T-helper 9 cell (primary cell): Measurements from ENCODE around the gene SAXO2.
"Not testable (repeated sequence)": the region's sequence is repeated elsewhere in the genome, so short reads cannot be mapped to it uniquely, and the experiment has no call there.

Source experiments
- DNase-seq: peaks from one replicate; pipeline ENCODE4 v3.0.0-alpha.2; 2020

The SAXO2 gene

DNA sequence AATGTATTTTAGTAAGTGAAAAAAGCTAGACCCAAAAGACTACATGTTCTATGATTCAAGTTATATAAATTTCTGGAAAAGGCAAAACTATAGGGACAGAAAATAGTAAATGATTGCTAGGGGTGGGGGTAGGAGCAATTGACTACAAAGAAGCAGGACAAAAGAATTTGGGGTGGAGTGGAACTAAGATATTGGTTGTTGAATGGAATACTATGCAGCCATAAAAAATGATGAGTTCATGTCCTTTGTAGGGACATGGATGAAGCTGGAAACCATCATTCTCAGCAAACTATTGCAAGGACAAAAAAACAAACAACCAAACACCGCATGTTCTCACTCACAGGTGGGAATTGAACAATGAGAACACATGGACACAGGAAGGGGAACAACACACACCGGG lies 25.6 kb downstream of the SAXO2 start:
- not testable (repeated sequence) for DNase-seq

DNA sequence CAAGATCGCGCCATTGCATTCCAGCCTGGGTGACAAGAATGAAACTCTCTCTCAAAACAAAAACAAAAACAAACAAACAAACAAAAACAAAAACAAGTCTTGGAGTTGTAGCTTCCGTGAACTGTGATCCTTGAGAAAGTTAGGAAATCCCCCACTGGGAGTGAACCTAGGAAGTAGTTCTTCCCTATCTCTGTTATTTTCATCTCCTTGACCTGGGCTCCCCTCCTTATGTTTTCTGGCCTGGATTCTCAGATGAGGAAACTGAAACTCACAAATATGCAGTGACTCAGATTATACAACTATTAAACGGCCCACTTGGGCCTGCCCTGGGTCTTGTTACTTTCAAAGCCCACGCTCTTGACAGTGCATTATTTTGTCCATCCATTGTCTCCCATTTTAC lies 29.7 kb downstream of the SAXO2 start:
- DNase-seq: no peak

DNA sequence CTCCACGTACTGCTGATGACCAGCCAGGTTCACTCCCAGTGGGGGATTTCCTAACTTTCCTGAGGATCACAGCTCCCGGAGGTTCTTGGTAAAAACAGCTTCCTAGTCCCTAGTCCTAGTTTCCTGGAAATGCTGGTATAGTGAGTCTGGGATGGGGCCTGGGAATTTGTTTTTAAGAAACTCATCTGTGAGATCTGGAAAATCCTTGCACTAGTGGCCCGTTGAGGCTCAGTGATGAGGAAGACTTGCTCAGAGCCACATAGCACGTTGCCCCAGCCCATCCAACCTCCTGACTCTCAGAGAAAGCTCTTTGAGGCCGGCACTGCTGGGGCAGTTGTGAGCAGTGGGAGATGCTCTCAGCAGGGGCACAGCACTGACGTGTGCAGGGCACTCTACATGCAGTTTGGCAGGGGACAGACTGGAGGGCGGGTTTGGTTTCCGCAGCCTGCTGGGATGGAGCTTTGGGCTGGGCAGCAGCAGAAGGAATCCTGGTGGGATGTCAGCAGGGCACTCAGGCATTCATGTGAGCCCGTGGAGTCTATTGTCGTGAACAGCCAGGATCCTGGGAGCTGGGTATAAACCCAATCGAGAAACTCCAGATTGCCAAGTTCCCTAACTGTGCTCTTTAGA lies 31.6 kb downstream of the SAXO2 start:
- DNase-seq: no peak

DNA sequence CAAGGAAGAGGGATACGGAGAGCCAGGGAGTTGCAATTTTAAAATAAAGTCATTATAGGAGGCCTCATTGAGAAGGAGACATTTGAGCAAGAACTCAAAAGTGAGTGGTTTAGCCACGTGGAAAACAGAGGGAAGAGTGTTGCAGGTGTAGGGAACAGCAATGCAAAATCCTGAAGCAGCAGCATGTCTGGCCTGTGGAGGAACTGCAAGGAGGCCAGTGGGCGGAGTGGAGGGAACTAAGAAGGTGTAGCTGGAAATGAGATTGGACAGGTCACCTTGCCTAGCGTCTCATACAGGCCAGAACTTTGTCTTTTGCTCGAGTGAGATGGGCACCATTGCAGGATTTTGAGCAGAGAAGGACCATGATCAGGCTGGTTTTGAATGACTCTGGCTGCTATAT lies 34.9 kb downstream of the SAXO2 start:
- DNase-seq: no peak

- no peak for DNase-seq
Measured at GRCh38 chr15:82298032-82298431, 35.4 kb downstream of the SAXO2 start.

- DNase-seq: peak; percentile 28
Measured at GRCh38 chr15:82298520-82298919, 35.9 kb downstream of the SAXO2 start.

GRCh38 chr15:82299511-82299914 lies 36.9 kb downstream of the SAXO2 start:
- DNase-seq: not testable (repeated sequence)

GRCh38 chr15:82300326-82300725 lies 37.7 kb downstream of the SAXO2 start:
- not testable (repeated sequence) for DNase-seq

- no peak for DNase-seq
Measured at GRCh38 chr15:82300883-82301282, 38.3 kb downstream of the SAXO2 start.

DNA sequence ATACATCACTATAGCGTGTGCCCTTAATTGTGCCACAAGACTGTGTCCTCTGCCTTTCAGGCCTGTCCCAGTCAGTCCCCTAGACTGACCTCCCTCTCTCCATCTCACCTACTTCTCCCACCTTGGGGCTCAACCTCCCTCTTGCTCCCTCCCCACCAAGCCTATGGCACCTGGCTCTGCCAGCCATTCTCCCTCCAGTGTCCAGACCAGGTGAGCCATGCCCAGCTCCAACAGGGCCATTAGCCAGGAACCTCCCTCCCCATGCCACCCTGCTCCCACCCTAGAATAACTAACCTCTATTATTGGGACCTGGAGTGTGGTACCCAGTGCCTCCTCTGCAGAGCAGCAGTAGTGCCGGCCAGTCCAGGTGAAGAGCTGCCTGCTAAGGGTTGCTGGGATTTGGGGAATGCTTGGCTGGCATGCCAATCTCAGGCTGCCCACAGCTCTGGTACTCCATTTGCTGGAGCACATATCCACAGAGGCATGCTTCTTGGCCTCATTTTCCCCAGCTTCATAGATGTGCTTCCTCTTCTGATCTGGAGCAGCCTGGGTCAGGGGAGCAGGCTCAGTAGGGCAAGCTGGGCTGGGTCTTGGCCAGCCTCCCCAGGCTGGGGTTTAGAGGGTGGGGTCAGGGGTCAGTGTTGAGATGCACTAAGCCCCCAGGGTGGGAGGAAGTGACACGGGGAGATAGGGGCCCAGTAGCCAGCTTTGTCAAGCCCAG lies 38.8 kb downstream of the SAXO2 start:
- DNase-seq: no peak

DNA sequence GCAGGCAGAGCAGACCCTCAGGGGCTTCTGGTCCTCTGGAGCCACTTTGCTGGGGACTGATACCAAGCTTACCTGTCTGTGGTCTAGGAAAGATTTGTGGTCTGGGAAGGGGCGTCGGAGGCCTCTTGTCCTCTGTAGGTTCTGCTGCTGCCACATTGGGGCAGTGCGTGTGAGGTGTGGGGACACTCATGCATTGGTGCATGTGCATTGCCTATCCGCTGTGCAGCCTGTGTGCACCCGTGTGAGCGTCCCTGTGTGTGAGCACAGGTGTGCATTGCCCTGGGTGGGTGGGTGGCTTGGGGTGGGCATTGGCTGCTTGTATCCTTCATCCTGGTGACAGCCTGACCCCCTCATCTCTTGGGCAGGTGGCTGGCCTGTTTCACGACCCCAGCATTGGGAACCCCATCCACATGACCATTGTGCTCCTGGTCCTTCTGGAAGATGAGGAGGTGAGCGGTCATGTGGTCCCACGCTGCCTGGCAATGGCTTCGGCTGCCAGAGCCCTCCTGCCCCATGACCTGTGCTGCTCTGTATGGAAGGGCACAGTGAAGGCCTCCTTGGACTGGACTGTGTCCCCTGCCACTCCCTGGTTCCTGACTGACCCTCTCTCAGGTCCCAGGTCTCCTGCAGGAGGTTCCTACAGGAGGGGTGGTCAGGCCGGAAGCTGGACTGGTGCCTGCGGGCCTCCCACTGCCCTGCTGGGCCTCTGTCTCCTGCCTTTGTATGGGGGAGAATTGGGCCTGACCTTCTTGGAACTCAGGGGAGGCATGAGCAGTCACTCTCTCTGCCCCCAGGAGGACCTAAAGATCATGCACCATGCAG lies 41.5 kb downstream of the SAXO2 start:
- no peak for DNase-seq

- DNase-seq: no peak
Measured at GRCh38 chr15:82304778-82305090, 42.1 kb downstream of the SAXO2 start.

- DNase-seq: no peak
Measured at GRCh38 chr15:82305621-82306048, 43.0 kb downstream of the SAXO2 start.

DNA sequence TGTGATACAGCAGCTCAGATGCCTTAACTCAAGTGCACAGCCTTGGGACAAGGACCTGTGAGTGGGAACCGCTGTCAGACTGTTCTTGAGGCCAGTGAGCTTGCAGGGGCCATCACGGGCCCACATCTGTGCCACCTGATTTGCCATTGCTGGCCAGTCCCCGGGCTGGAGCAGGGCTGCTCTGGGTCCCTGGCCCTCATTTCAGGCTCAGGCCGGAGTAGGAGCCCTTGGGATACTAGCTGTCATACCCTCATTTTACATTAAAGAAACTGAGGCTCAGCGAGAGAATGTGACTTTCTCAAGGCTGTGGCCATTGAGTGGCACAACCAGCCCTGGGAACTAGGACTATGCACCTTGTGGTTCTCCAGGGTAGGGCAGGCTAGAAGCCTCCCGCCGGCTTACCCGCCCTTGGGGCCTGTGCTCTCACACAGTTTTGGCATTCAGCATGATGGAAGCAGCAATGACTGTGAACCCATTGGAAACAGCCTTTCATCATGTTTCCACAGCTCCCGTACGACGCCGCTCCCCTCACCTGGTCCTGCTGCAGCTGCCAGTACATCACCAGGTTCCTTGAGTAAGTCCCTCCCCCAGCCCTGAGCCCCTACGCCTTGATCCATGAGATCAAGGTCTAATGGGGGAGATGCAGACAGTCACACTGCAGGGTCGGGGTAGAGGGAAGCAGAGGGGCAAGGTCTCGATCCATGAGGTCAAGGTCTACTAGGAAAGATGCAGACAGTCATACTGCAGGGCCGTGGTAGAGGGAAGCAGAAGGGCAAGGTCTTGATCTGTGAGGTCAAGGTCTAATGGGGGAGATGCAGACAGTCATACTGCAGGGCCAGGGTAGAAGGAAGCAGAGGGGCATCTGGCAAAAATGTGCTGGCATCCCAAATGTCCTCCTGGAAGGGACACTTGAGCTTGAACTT lies 44.4 kb downstream of the SAXO2 start:
- DNase-seq: no peak

DNA sequence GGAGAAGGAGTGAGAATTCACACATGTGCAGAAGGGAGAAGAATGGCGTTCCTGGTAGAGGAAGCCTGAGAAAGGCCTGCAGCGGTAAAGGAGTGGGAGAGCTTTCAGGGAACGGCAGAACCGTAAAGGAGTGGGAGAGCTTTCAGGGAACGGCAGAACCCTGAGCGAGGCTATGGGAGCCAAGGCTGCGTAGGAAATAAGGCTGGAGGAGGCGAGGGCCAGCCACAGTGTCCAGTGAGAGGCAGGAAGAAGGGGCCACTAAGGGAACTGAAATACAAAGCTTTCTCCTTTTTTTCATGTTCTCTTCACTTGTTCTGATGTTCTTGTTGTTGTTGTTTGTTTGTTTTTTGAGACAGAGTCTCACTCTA lies 45.1 kb downstream of the SAXO2 start:
- DNase-seq: no peak

DNA sequence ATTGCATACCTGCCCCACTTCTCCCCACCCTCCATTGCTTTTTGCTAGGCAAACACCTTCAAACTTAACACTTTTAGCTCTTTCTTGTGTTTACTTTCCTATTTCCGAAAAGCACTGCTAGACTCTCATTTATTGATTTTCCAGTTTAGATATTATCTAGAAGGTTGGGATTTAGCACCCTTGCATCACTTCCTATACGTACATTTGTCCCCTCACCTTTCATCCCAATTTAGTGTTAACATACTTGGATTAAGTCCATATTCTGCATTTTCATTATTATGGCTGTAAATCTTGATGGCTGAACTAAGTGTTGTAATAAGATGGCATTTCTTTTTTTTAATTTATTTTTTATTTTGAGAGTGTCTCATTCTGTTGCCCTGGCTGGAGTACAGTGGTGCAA lies 47.2 kb downstream of the SAXO2 start:
- no peak for DNase-seq

- DNase-seq: not testable (repeated sequence)
Measured at GRCh38 chr15:82311321-82311720, 48.7 kb downstream of the SAXO2 start.

DNA sequence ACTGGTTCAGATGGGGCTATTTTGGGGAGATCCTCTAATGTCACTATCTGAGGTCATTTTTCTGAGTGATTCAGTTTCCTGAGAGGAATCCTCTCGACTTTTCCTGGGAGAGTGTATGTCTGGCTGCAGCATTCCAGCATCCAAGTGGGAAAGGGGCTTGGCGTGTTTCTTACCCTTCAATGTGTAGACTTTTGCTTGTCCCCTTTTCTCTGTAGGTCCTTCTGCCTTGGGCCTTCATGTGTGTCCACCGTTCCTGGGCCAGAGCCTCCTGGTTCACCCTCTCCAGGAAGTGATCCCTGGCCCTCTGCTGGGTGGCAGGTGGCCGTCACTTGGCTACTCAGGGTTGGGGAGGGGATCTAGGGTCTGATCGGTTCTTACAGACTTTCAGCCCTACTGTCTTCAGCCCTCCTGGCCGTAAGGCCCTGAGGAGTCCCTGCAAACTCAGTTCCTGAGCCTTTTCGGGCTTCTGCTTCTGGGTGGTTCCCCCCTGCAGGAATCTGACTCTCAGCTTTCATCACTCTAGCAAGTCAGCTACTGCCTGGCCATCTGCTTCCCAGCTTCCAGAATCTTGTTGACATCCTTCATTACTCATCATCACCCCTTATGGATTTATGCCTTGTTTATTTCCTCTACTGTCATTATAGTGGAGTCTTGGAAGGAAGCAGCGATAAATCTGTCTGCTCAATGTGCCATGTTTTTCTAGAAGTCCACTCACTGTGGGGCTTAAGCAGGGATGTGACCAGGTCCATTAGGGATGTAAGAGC lies 50.1 kb downstream of the SAXO2 start:
- no peak for DNase-seq

- no peak for DNase-seq
Measured at GRCh38 chr15:82313446-82313845, 50.8 kb downstream of the SAXO2 start.

DNA sequence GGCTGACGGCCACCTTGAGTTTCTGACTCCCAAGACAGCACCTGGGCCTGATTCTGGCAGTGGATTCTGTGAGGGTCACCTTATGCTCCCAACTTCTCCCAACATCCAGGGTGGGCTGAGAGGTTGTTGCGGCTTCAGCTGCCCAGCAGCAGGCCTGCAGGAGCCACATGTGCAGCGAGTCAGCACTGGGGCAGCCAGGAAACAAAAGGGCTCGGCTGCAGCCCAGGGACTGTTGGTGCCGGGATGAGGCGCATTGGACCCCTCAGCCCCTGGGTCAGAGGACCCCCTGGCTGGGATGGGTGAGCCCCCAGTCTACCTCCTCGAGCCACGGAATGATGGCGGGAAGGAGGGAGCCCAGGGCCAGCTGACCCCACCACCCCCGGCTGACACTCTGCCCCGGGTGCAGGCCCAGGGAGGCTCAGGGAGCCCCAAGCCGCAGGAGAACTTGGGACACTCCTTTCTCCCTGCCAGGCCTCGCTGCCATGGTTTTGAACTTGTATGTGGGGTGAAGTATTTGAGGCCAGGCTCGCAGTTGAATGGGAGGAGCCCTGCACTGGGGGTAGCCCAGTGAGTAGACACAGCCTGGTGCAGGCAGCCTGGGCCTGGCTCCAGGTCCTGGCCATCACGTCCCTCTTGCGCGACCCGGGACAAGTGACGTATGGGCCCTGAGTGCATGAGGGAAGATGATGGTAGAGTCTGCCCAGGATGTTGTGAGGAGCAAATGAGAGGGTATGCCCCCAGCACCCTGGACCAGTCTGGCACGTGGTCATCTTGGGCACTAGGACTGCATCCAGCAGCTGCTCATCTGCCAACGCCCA lies 51.5 kb downstream of the SAXO2 start:
- DNase-seq: not testable (repeated sequence)
